Liver (tissue), 9 donors: ENCODE measurements around the gene SYNPO. TPM values are rescaled to one million over a fixed set of nuclear protein-coding genes. Genes with fewer than 3 reads are reported as not detected.
A peak's percentile ranks its signal among the peaks of the same experiment; 100 is the strongest.

ENCODE experiments used
- DNase-seq: peaks from one replicate; pipeline ENCODE4 v3.0.0-alpha.2; 2017; ENCODE audit warnings: low spot score
- H3K27ac ChIP-seq, 2 donors: one replicate each; pipeline ENCODE4 v1.7.0; 2013; ENCODE audit warnings: inconsistent platforms in 2 of 2, low read length in 2 of 2, control low read depth in 1 of 2, low read depth in 1 of 2, mild to moderate bottlenecking in 1 of 2
- H3K27me3 ChIP-seq, 4 donors: one replicate each; pipeline versions ENCODE4 v1.6.1 to v1.7.0; 2013; ENCODE audit warnings: low read length in 3 of 4, inconsistent platforms in 1 of 4, mild to moderate bottlenecking in 1 of 4, moderate library complexity in 1 of 4; ENCODE audit not compliant: control insufficient read depth in 4 of 4, insufficient read depth in 4 of 4
- H3K36me3 ChIP-seq, 4 donors: one replicate each; pipeline versions ENCODE4 v1.6.1 to v1.7.0; 2013; ENCODE audit warnings: low read length in 3 of 4, mild to moderate bottlenecking in 3 of 4, low read depth in 1 of 4, moderate library complexity in 1 of 4; ENCODE audit not compliant: control insufficient read depth in 4 of 4, insufficient read depth in 3 of 4
- H3K4me1 ChIP-seq, 4 donors: one replicate each; pipeline versions ENCODE4 v1.6.1 to v1.7.0; 2013; ENCODE audit warnings: low read length in 3 of 4, mild to moderate bottlenecking in 3 of 4, moderate library complexity in 1 of 4; ENCODE audit not compliant: control insufficient read depth in 4 of 4, insufficient read depth in 4 of 4
- H3K4me3 ChIP-seq, 3 donors: one replicate each; pipeline versions ENCODE4 v1.6.1 to v1.7.0; 2013; ENCODE audit warnings: low read length in 3 of 3, control low read depth in 1 of 3, low read depth in 1 of 3, mild to moderate bottlenecking in 1 of 3
- H3K9ac ChIP-seq, 2 donors: one replicate each; pipeline ENCODE4 v1.7.0; 2013; ENCODE audit warnings: low read length in 2 of 2, mild to moderate bottlenecking in 2 of 2, moderate library complexity in 2 of 2, control low read depth in 1 of 2, low read depth in 1 of 2
- H3K9me3 ChIP-seq, 4 donors: one replicate each; pipeline versions ENCODE4 v1.6.1 to v1.7.0; 2013; ENCODE audit warnings: low read length in 3 of 4; ENCODE audit not compliant: control insufficient read depth in 4 of 4
- EGR1 ChIP-seq, 2 donors: IDR thresholded peaks; 2 replicates each; pipeline ENCODE4 v1.6.1; 2016 to 2018; ENCODE audit warnings: antibody characterized with exemption in 2 of 2, low read depth in 2 of 2
- FOXA2 ChIP-seq: IDR thresholded peaks from 2 replicates; pipeline ENCODE4 v1.6.1; 2016; ENCODE audit warnings: antibody characterized with exemption
- HNF4A ChIP-seq, 2 donors: conservative IDR thresholded peaks; 2 replicates each; pipeline ENCODE4 v1.6.1; 2016; ENCODE audit warnings: antibody characterized with exemption in 2 of 2, mild to moderate bottlenecking in 2 of 2
- HNF4G ChIP-seq: IDR thresholded peaks from 2 replicates; pipeline ENCODE4 v1.6.1; 2016; ENCODE audit warnings: antibody characterized with exemption
- JUND ChIP-seq, 2 donors: IDR thresholded peaks; 2 replicates each; pipeline ENCODE4 v1.6.1; 2016; ENCODE audit warnings: antibody characterized with exemption in 2 of 2
- MAX ChIP-seq: IDR thresholded peaks from 2 replicates; pipeline ENCODE4 v1.6.1; 2016; ENCODE audit warnings: antibody characterized with exemption
- RAD21 ChIP-seq, 2 donors: IDR thresholded peaks; 2 replicates each; pipeline ENCODE4 v1.6.1; 2016; ENCODE audit warnings: antibody characterized with exemption in 2 of 2, mild to moderate bottlenecking in 2 of 2
- RXRA ChIP-seq, 2 donors: IDR thresholded peaks; 2 replicates each; pipeline ENCODE4 v1.6.1; 2017 to 2018; ENCODE audit warnings: antibody characterized with exemption in 2 of 2, mild to moderate bottlenecking in 1 of 2
- SP1 ChIP-seq: IDR thresholded peaks from 2 replicates; pipeline ENCODE4 v1.6.1; 2018; ENCODE audit warnings: antibody characterized with exemption, mild to moderate bottlenecking
- TAF1 ChIP-seq: conservative IDR thresholded peaks from 2 replicates; pipeline ENCODE4 v1.6.1; 2016; ENCODE audit warnings: antibody characterized with exemption, mild to moderate bottlenecking
- YY1 ChIP-seq: IDR thresholded peaks from 2 replicates; pipeline ENCODE4 v1.6.1; 2016; ENCODE audit warnings: antibody characterized with exemption, mild to moderate bottlenecking
- ZBTB33 ChIP-seq: IDR thresholded peaks from 2 replicates; pipeline ENCODE4 v1.6.1; 2016; ENCODE audit warnings: antibody characterized with exemption
- WGBS: extraction: QIAGEN DNeasy Blood & Tissue Kit; methylation state at CpG from one replicate; pipeline ENCODE4 v1.1.7; 2013; 5-methylcytosine and 5-hydroxymethylcytosine counted together
- polyA plus RNA-seq, 2 donors: library from polyadenylated mRNA; stranded (reverse) in 1 of 2; unstranded in 1 of 2; fragments of 200-250 nt in 1 of 2; fragments of >200 nt in 1 of 2; fragmentation: Nextera tagmentation in 1 of 2; extraction: Ambion mirVana in 1 of 2; gene quantifications; one replicate each; pipeline versions ENCODE4 v1.2.1 to v1.2.3, GENCODE V29; 2013 to 2015
- total RNA-seq, 2 donors: library from RNA; depleted of rRNA; stranded (reverse); fragments of >200 nt; gene quantifications; one replicate each; pipeline ENCODE4 v1.2.3, GENCODE V29; 2014
- TF ChIP-seq, protein P1 (sequence below): fragments of 150-350 bp; IDR thresholded peaks from 2 replicates; pipeline ENCODE4 v1.5.1; 2017; ENCODE audit warnings: improper control_type of control experiment, low read depth, low read length; ENCODE audit not compliant: missing input control
- TF ChIP-seq, protein P2 (sequence below): IDR thresholded peaks from 2 replicates; pipeline ENCODE4 v1.6.1; 2016; ENCODE audit warnings: antibody characterized with exemption, mild to moderate bottlenecking
- donor health status: healthy.
- donor health status: healthy.
- donor health status: healthy.
- donor health status: healthy.
- donor health status: healthy.

The SYNPO gene
- total and polyA plus RNA-seq, 4 donors, result 1.1 to 36.6 (median 10.7) TPM

- TF ChIP-seq, protein P1, sequence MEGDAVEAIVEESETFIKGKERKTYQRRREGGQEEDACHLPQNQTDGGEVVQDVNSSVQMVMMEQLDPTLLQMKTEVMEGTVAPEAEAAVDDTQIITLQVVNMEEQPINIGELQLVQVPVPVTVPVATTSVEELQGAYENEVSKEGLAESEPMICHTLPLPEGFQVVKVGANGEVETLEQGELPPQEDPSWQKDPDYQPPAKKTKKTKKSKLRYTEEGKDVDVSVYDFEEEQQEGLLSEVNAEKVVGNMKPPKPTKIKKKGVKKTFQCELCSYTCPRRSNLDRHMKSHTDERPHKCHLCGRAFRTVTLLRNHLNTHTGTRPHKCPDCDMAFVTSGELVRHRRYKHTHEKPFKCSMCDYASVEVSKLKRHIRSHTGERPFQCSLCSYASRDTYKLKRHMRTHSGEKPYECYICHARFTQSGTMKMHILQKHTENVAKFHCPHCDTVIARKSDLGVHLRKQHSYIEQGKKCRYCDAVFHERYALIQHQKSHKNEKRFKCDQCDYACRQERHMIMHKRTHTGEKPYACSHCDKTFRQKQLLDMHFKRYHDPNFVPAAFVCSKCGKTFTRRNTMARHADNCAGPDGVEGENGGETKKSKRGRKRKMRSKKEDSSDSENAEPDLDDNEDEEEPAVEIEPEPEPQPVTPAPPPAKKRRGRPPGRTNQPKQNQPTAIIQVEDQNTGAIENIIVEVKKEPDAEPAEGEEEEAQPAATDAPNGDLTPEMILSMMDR, result peak; percentile 32
Measured at GRCh38 chr5:150613991-150614660, 26.3 kb upstream of the SYNPO start (continued).

DNA sequence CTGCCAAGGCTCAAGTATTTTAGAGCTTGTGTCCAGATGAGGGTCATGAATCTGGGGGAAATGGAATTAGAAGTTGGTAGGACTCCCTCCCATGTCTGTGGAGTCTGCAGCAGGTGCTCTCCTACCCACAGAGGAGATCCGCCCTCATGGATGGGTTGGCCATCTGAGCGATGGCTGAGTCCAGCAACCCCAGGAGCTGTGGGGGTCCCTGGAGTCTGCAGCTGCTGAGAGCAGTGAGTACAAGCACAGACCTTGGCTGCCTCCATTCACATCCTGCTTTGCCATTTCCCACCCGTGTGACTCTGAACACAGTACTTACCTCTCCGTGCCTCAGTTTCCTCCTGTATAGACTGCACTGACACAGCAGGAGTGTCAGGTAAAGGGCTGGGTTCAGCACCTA lies 25.8 kb upstream of the SYNPO start:
- no peaks in the 10 kb centered on the region for H3K27me3 ChIP-seq
- H3K4me1 ChIP-seq, result peaks cover 29 to 89% (median 79%) of the 10 kb centered on the region in 4 donors
- no peaks in the 10 kb centered on the region for H3K9me3 ChIP-seq
- peak overlapping the region; percentile 80 to 87 for H3K27ac ChIP-seq
- WGBS, result 60% methylated on average over 4 of the region's 4 CpGs
- no peak overlapping the region for H3K9ac ChIP-seq
- DNase-seq, result no peak
- no peak overlapping the region for H3K4me3 ChIP-seq
- H3K36me3 ChIP-seq, result no peaks in the 10 kb centered on the region
- TF ChIP-seq ZBTB33, result no peak

DNA sequence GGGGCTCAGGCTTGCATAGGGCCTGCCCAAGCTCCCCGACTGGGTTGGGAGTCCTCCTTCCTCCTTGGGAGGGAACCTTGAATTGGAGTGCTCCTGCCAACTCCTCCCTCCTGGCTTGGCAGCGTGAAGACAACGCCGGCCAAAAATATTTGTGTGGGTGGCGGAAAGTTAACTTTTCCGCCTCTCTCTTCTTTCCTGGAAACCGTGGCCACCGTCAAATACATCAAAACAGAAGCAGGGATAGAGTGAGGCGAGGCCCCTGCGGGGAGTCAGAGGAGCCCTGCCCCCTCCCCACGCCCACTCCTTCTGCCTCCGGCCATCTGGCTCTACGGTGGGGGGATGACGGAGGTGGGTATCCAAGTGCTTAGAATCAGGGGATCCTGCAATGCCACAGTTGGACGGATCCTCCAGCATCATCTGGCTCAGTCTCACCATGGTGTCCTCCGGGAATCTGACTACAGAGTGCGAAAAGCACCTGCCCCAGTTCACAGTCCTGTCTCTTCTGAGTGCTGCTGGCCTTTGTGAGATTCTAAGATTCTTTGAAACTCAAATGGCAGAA lies 25.2 kb upstream of the SYNPO start:
- Histone ChIP-seq H3K9ac (peak overlapping the region in 1 of 2 donors; percentile 29), H3K4me3 (peak overlapping the region in 2 of 3 donors; percentile 3 to 21), H3K4me1 (peaks cover 28 to 84% (median 75%) of the 10 kb centered on the region in 4 donors), H3K27ac (peak overlapping the region; percentile 80 to 87), H3K27me3 (no peaks in the 10 kb centered on the region), H3K36me3 (no peaks in the 10 kb centered on the region), H3K9me3 (no peaks in the 10 kb centered on the region)
- 15% methylated on average over 17 of the region's 17 CpGs for WGBS
- TF ChIP-seq ZBTB33 (no peak), EGR1 (IDR thresholded peaks at IDR 0.05; ENCODE audit: low read depth in 2 of 2) (peak; percentile 93 to 94), FOXA2 (no peak), HNF4A (conservative IDR thresholded peaks at IDR 0.05) (peak in 1 of 2 donors; percentile 43), YY1 (no peak), JUND (IDR thresholded peaks at IDR 0.05) (no peak), TAF1 (no peak), MAX (peak; percentile 46), RAD21 (IDR thresholded peaks at IDR 0.05) (peak; percentile 21 to 25), RXRA (IDR thresholded peaks at IDR 0.05) (peak; percentile 50 to 82), SP1 (peak; percentile 54), HNF4G (no peak)
- TF ChIP-seq, protein P2, sequence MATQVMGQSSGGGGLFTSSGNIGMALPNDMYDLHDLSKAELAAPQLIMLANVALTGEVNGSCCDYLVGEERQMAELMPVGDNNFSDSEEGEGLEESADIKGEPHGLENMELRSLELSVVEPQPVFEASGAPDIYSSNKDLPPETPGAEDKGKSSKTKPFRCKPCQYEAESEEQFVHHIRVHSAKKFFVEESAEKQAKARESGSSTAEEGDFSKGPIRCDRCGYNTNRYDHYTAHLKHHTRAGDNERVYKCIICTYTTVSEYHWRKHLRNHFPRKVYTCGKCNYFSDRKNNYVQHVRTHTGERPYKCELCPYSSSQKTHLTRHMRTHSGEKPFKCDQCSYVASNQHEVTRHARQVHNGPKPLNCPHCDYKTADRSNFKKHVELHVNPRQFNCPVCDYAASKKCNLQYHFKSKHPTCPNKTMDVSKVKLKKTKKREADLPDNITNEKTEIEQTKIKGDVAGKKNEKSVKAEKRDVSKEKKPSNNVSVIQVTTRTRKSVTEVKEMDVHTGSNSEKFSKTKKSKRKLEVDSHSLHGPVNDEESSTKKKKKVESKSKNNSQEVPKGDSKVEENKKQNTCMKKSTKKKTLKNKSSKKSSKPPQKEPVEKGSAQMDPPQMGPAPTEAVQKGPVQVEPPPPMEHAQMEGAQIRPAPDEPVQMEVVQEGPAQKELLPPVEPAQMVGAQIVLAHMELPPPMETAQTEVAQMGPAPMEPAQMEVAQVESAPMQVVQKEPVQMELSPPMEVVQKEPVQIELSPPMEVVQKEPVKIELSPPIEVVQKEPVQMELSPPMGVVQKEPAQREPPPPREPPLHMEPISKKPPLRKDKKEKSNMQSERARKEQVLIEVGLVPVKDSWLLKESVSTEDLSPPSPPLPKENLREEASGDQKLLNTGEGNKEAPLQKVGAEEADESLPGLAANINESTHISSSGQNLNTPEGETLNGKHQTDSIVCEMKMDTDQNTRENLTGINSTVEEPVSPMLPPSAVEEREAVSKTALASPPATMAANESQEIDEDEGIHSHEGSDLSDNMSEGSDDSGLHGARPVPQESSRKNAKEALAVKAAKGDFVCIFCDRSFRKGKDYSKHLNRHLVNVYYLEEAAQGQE, result peak; percentile 17
- DNase-seq, result no peak
